Activated T-cell treated with anti-CD3 and anti-CD28 coated beads, Interleukin-2, amount 50 U/mL, for 72 hours (primary cell): ENCODE measurements around the gene PUM2. TPM values are rescaled to one million over a fixed set of nuclear protein-coding genes. Genes with fewer than 3 reads are reported as not detected.

Experiments
- ATAC-seq, 2 donors: fragments of 150-1000 bp; cut with Tn5 transposase; replicated peaks in 1 of 2; 2 replicates each; pipeline ENCODE4 v1.10.0; 2021; ENCODE audit warnings: moderate library complexity in 2 of 2, mild to moderate bottlenecking in 1 of 2
- DNase-seq, 2 donors: peaks; one replicate each; pipeline ENCODE4 v3.0.0; 2021 to 2022; ENCODE audit warnings: mixed read lengths in 1 of 2
- H3K27ac Mint-ChIP-seq: one replicate; pipeline ENCODE4 v1.8.0; 2022; ENCODE audit warnings: mild to moderate bottlenecking, moderate library complexity, mixed read lengths
- H3K27me3 Mint-ChIP-seq: one replicate; pipeline ENCODE4 v1.8.0; 2022; ENCODE audit warnings: low read depth, mixed read lengths
- H3K36me3 Mint-ChIP-seq, 2 donors: one replicate each; pipeline ENCODE4 v1.8.0; 2022; ENCODE audit warnings: mixed read lengths in 2 of 2, mild to moderate bottlenecking in 1 of 2; ENCODE audit not compliant: insufficient read depth in 2 of 2
- H3K4me1 Mint-ChIP-seq: one replicate; pipeline ENCODE4 v1.8.0; 2022; ENCODE audit warnings: low read depth, mixed read lengths
- H3K4me3 Mint-ChIP-seq, 2 donors: one replicate each; pipeline ENCODE4 v1.8.0; 2022; ENCODE audit warnings: mild to moderate bottlenecking in 2 of 2, mixed read lengths in 2 of 2, moderate library complexity in 2 of 2
- H3K9me3 Mint-ChIP-seq, 2 donors: one replicate each; pipeline ENCODE4 v1.8.0; 2022; ENCODE audit warnings: mixed read lengths in 2 of 2
- total RNA-seq, 2 donors: library from RNA; stranded (reverse); gene quantifications; one replicate each; pipeline ENCODE4 v1.2.3, GENCODE V29; 2022

PUM2 gene, protein sequence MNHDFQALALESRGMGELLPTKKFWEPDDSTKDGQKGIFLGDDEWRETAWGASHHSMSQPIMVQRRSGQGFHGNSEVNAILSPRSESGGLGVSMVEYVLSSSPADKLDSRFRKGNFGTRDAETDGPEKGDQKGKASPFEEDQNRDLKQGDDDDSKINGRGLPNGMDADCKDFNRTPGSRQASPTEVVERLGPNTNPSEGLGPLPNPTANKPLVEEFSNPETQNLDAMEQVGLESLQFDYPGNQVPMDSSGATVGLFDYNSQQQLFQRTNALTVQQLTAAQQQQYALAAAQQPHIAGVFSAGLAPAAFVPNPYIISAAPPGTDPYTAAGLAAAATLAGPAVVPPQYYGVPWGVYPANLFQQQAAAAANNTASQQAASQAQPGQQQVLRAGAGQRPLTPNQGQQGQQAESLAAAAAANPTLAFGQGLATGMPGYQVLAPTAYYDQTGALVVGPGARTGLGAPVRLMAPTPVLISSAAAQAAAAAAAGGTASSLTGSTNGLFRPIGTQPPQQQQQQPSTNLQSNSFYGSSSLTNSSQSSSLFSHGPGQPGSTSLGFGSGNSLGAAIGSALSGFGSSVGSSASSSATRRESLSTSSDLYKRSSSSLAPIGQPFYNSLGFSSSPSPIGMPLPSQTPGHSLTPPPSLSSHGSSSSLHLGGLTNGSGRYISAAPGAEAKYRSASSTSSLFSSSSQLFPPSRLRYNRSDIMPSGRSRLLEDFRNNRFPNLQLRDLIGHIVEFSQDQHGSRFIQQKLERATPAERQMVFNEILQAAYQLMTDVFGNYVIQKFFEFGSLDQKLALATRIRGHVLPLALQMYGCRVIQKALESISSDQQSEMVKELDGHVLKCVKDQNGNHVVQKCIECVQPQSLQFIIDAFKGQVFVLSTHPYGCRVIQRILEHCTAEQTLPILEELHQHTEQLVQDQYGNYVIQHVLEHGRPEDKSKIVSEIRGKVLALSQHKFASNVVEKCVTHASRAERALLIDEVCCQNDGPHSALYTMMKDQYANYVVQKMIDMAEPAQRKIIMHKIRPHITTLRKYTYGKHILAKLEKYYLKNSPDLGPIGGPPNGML
- 100 to 1,000 TPM; 109 to 113 TPM for total RNA-seq

GRCh38 chr2:20350753-20351554 lies at the start of gene PUM2:
PUM2 (minus strand) TSS chr2:20350844; CDS start chr2:20327360, 23,484 bp downstream.
- peak; percentile 95 to 97 for DNase-seq
- Mint-ChIP-seq H3K4me1 (peaks cover 37% of the 10 kb centered on the region), H3K27me3 (no peaks in the 10 kb centered on the region), H3K27ac (peak within 1 kb of the TSS; percentile 96), H3K36me3 (peaks cover 7 to 13% of the 10 kb centered on the region in 2 donors), H3K9me3 (no peaks in the 10 kb centered on the region), H3K4me3 (peak within 1 kb of the TSS in 1 of 2 donors; percentile 99)
- peak; percentile 85 for ATAC-seq

DNA sequence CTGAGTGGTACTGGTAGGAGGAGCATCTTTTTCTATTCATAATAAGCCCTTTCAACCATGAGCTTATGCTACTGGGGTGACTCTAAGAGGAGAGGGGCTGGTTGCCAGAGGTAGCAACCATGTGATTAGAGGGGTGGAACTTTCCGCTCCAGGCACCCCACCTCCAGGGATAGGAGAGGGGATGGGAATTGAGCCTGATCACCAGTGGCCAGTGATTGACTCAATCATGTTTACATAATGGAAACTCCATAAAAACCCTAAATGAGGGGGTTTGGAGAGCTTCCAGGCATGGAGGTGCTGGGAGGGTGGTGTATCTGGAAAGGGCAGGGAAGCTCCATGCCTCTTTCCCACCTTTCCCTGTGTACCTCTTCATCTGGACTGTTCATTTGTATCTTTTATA lies 49.7 kb upstream of the PUM2 start:
- H3K4me1 Mint-ChIP-seq: peaks cover 5% of the 10 kb centered on the region
- DNase-seq (no peak), ATAC-seq (no peak)
- peaks cover 21% of the 10 kb centered on the region for H3K27me3 Mint-ChIP-seq
- H3K36me3 Mint-ChIP-seq: no peaks in the 10 kb centered on the region
- no peaks in the 10 kb centered on the region for H3K9me3 Mint-ChIP-seq
- H3K27ac Mint-ChIP-seq: no peak overlapping the region
- no peak overlapping the region for H3K4me3 Mint-ChIP-seq

GRCh38 chr2:20398956-20399567 lies 48.4 kb upstream of the PUM2 start:
- Mint-ChIP-seq H3K27me3 (peaks cover 21% of the 10 kb centered on the region), H3K36me3 (no peaks in the 10 kb centered on the region), H3K4me1 (peaks cover 5% of the 10 kb centered on the region), H3K27ac (no peak overlapping the region), H3K9me3 (no peaks in the 10 kb centered on the region), H3K4me3 (no peak overlapping the region)
- ATAC-seq: no peak
- DNase-seq: no peak

- no peaks in the 10 kb centered on the region for H3K9me3 Mint-ChIP-seq
- peaks cover 21% of the 10 kb centered on the region for H3K27me3 Mint-ChIP-seq
- no peak overlapping the region for H3K27ac Mint-ChIP-seq
- peaks cover 5% of the 10 kb centered on the region for H3K4me1 Mint-ChIP-seq
- H3K4me3 Mint-ChIP-seq: no peak overlapping the region
- DNase-seq (no peak), ATAC-seq (no peak)
- no peaks in the 10 kb centered on the region for H3K36me3 Mint-ChIP-seq
Observed at GRCh38 chr2:20397811-20398447, 47.3 kb upstream of the PUM2 start.

DNA sequence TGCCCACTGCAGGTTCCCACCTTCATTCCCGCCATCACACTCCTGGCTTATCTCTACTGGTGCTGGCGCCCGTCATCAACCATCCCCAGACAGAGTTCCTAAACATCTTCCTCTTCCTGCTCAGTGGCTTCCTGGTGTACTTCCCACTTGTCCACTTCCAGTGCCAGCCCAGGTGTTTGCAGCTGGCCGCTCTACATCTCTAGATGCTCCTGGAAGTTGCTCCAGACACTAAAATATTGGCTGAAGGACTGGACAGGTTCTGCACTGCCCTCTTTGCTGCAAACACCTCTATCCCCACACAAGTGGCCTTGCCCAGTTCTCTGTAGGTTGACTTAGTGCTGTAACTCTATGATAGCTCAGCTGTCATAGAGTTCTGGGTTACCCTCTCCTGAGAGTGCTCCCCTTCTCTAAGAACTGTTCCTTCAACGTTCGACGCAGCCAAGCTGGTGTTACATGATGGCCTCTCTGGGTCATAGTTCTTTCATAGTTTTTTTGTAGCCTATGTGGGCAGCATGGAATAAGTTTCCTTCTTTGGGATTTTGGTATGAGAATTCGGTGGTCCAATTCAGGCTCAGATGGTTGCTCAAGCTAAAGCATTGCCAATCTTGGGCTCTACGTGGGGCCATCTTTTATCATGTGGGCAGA lies 45.8 kb upstream of the PUM2 start:
- peaks cover 21% of the 10 kb centered on the region for H3K27me3 Mint-ChIP-seq
- DNase-seq (no peak), ATAC-seq (no peak)
- H3K36me3 Mint-ChIP-seq: no peaks in the 10 kb centered on the region
- H3K27ac Mint-ChIP-seq: no peak overlapping the region
- peaks cover 5% of the 10 kb centered on the region for H3K4me1 Mint-ChIP-seq
- no peaks in the 10 kb centered on the region for H3K9me3 Mint-ChIP-seq
- H3K4me3 Mint-ChIP-seq: no peak overlapping the region

GRCh38 chr2:20393986-20394385 lies 43.3 kb upstream of the PUM2 start:
- DNase-seq: no peak
- no peaks in the 10 kb centered on the region for H3K36me3 Mint-ChIP-seq
- no peak overlapping the region for H3K27ac Mint-ChIP-seq
- H3K9me3 Mint-ChIP-seq: no peaks in the 10 kb centered on the region
- ATAC-seq: no peak
- H3K4me3 Mint-ChIP-seq: no peak overlapping the region
- peaks cover 21% of the 10 kb centered on the region for H3K27me3 Mint-ChIP-seq
- peaks cover 5% of the 10 kb centered on the region for H3K4me1 Mint-ChIP-seq

DNA sequence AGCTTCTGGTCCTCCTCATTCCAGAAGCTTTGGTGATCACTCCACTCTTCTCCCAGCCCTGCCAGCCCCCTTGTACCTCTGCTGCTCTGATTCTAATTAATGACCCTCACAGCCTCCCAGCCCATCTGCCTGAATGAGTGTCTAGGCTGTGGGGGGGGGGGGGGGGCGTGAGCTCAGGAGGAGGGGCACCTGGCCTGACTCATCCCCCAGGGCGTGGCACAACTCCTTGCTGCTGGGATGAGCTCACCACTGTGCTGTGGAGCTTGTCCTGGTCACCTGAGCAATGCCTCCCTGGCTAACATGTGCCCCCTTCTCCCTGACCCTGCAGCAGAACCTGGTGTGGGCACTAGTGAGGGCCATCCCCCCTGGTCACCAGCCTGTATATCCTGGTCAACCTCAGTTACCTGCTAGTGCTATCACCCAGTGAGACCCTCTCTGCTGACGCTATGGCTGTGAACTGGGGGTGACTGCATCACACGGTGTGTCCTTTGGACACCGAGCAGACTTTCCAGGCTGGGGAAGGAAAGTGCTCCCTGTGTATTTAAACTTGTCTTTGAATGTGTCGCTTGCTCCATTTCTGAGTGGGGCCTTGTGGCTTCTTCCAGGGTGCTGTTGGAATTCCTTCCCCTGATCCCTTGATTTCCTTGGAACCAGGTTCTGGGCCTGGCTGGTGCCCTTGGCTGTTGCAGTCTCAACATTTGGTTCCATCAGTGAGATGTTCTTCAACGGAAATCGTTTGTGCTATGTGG lies 41.5 kb upstream of the PUM2 start:
- no peaks in the 10 kb centered on the region for H3K4me1 Mint-ChIP-seq
- no peak overlapping the region for H3K4me3 Mint-ChIP-seq
- no peak overlapping the region for H3K27ac Mint-ChIP-seq
- ATAC-seq: peak in 1 of 2 donors; percentile 41
- H3K9me3 Mint-ChIP-seq: no peaks in the 10 kb centered on the region
- DNase-seq: no peak
- no peaks in the 10 kb centered on the region for H3K36me3 Mint-ChIP-seq
- peaks cover 12% of the 10 kb centered on the region for H3K27me3 Mint-ChIP-seq

- Mint-ChIP-seq H3K4me1 (no peaks in the 10 kb centered on the region), H3K9me3 (no peaks in the 10 kb centered on the region), H3K36me3 (no peaks in the 10 kb centered on the region), H3K27me3 (no peaks in the 10 kb centered on the region), H3K4me3 (no peak overlapping the region), H3K27ac (no peak overlapping the region)
- DNase-seq: no peak
- ATAC-seq: peak in 1 of 2 donors; percentile 38
Observed at GRCh38 chr2:20390524-20391123, 40.0 kb upstream of the PUM2 start.

DNA sequence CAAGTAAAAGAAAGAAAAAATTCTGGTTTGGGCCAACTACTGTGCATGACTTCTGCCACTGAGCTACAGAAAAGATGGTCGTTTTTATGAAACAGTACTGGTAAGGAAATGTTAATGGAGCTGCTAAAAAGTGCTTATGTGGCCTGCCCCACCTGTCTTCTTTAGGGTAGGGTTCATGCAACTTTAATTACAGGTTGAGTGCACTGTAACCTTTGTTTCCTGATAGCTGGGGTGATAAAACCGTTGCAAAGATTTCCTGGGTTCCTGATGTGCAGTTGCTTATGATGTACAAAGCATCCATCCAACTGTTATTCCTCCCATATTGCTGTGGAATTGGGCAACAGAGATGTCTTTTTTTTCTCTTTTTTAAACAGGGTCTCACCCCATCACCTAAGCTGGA lies 34.3 kb upstream of the PUM2 start:
- no peaks in the 10 kb centered on the region for H3K27me3 Mint-ChIP-seq
- no peak overlapping the region for H3K27ac Mint-ChIP-seq
- H3K4me3 Mint-ChIP-seq: no peak overlapping the region
- no peak for ATAC-seq
- no peaks in the 10 kb centered on the region for H3K9me3 Mint-ChIP-seq
- H3K36me3 Mint-ChIP-seq: no peaks in the 10 kb centered on the region
- no peaks in the 10 kb centered on the region for H3K4me1 Mint-ChIP-seq
- no peak for DNase-seq

DNA sequence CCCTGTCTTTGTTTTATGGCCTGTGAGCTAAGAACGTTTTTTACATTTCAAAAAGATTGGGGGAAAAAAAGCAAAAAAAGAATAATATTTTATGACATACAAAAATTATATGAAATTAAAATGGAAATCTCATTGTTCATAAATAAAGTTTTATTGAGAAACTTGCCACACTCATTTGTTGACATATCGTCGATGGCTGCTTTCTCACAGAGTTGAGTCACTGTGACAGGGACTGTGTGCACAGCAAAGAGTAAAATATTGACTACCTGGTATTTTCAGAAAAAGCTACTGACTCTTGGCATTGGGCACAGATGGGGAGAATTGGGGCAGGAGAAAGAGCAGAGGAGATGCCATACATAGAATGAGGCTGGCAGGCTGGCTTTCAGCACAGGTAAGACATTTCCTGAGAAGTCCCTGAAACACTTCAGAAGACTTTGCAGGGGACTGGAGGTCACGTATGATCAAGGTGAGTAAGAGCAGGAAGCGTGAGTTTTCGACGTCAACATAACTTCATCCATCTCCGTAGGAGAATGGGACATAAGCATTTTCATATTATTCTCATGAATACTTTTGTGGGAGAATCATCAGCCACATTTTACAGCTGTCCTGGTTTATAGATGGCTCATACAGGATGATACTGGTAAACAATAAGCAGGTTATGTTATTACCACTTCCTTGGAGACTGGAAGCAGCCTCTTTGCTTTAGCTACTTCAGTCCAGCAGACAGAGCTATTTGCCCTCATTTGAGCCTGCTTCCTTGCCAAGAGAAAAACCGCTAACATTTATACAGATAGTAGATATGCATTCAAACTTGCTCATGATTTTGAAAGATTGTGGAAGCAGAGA lies 32.5 kb upstream of the PUM2 start:
- Mint-ChIP-seq H3K27ac (no peak overlapping the region), H3K27me3 (peaks cover 11% of the 10 kb centered on the region), H3K4me3 (peak overlapping the region in 1 of 2 donors; percentile 8), H3K9me3 (no peaks in the 10 kb centered on the region), H3K4me1 (no peaks in the 10 kb centered on the region), H3K36me3 (no peaks in the 10 kb centered on the region)
- DNase-seq: no peak
- peak in 1 of 2 donors; percentile 72 for ATAC-seq
